Ishikawa (cell line): ENCODE results near the gene C10orf105.

Source experiments
- CEBPB ChIP-seq: IDR thresholded peaks from 2 replicates; pipeline ENCODE4 v1.6.1; 2012
- CREB1 ChIP-seq: IDR thresholded peaks from 2 replicates; pipeline ENCODE4 v1.6.1; 2012; ENCODE audit warnings: low read depth
- EGR1 ChIP-seq: IDR thresholded peaks from 2 replicates; pipeline ENCODE4 v1.6.1; 2012
- EP300 ChIP-seq: IDR thresholded peaks from 2 replicates; pipeline ENCODE4 v1.6.1; 2012; ENCODE audit warnings: borderline replicate concordance
- FOXM1 ChIP-seq: IDR thresholded peaks from 2 replicates; pipeline ENCODE4 v1.6.1; 2012; ENCODE audit warnings: low read depth, borderline replicate concordance
- NFIC ChIP-seq: IDR thresholded peaks from 2 replicates; pipeline ENCODE4 v1.6.1; 2012
- RAD21 ChIP-seq: IDR thresholded peaks from 2 replicates; pipeline ENCODE4 v1.6.1; 2012; ENCODE audit warnings: low read depth
- TAF1 ChIP-seq: IDR thresholded peaks from 2 replicates; pipeline ENCODE4 v1.6.1; 2012; ENCODE audit warnings: low read depth, mild to moderate bottlenecking
- TCF12 ChIP-seq: IDR thresholded peaks from 2 replicates; pipeline ENCODE4 v1.6.1; 2012; ENCODE audit warnings: low read depth
- TEAD4 ChIP-seq: IDR thresholded peaks from 2 replicates; pipeline ENCODE4 v1.6.1; 2012
- USF1 ChIP-seq: IDR thresholded peaks from 2 replicates; pipeline ENCODE4 v1.6.1; 2012
- YY1 ChIP-seq: IDR thresholded peaks from 2 replicates; pipeline ENCODE4 v1.6.1; 2012; ENCODE audit warnings: low read depth
- ZBTB7A ChIP-seq: IDR thresholded peaks from 2 replicates; pipeline ENCODE4 v1.6.1; 2012; ENCODE audit warnings: low read depth
- TF ChIP-seq, protein P1 (sequence below): IDR thresholded peaks from 2 replicates; pipeline ENCODE4 v1.6.1; 2012; ENCODE audit warnings: low read depth, mild to moderate bottlenecking
- TF ChIP-seq, protein P2 (sequence below): IDR thresholded peaks from 2 replicates; pipeline ENCODE4 v1.6.1; 2012

Gene C10orf105

GRCh38 chr10:71747551-71748523 lies 28.3 kb upstream of the C10orf105 start:
- TF ChIP-seq NFIC (no peak), CEBPB (no peak), USF1 (no peak), ZBTB7A (no peak), RAD21 (no peak), TEAD4 (no peak), TCF12 (no peak)
- TF ChIP-seq, protein P1, sequence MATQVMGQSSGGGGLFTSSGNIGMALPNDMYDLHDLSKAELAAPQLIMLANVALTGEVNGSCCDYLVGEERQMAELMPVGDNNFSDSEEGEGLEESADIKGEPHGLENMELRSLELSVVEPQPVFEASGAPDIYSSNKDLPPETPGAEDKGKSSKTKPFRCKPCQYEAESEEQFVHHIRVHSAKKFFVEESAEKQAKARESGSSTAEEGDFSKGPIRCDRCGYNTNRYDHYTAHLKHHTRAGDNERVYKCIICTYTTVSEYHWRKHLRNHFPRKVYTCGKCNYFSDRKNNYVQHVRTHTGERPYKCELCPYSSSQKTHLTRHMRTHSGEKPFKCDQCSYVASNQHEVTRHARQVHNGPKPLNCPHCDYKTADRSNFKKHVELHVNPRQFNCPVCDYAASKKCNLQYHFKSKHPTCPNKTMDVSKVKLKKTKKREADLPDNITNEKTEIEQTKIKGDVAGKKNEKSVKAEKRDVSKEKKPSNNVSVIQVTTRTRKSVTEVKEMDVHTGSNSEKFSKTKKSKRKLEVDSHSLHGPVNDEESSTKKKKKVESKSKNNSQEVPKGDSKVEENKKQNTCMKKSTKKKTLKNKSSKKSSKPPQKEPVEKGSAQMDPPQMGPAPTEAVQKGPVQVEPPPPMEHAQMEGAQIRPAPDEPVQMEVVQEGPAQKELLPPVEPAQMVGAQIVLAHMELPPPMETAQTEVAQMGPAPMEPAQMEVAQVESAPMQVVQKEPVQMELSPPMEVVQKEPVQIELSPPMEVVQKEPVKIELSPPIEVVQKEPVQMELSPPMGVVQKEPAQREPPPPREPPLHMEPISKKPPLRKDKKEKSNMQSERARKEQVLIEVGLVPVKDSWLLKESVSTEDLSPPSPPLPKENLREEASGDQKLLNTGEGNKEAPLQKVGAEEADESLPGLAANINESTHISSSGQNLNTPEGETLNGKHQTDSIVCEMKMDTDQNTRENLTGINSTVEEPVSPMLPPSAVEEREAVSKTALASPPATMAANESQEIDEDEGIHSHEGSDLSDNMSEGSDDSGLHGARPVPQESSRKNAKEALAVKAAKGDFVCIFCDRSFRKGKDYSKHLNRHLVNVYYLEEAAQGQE: no peak
- TF ChIP-seq, protein P2, sequence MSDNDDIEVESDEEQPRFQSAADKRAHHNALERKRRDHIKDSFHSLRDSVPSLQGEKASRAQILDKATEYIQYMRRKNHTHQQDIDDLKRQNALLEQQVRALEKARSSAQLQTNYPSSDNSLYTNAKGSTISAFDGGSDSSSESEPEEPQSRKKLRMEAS: no peak

GRCh38 chr10:71747039-71747531 lies 27.5 kb upstream of the C10orf105 start:
- TF ChIP-seq YY1 (no peak), CREB1 (no peak), FOXM1 (no peak), TAF1 (no peak), RAD21 (no peak), USF1 (no peak), EGR1 (no peak), EP300 (no peak), ZBTB7A (no peak), NFIC (no peak), CEBPB (no peak)
- TF ChIP-seq, protein P1: no peak
- TF ChIP-seq, protein P2: no peak

- no peak for TF ChIP-seq TEAD4
- no peak for TF ChIP-seq TCF12
- no peak; the same call in 1 of the 2 replicates for TF ChIP-seq RAD21
- TF ChIP-seq FOXM1: no peak
These were observed 26.9 kb upstream of the C10orf105 start for GRCh38 chr10:71746344-71747037.

GRCh38 chr10:71745664-71746250 lies 26.2 kb upstream of the C10orf105 start:
- TF ChIP-seq EGR1 (no peak), YY1 (no peak), CEBPB (no peak), RAD21 (no peak), TCF12 (no peak), USF1 (no peak), TAF1 (no peak), NFIC (no peak), EP300 (no peak), ZBTB7A (no peak), CREB1 (no peak), FOXM1 (no peak), TEAD4 (no peak)
- TF ChIP-seq, protein P2: no peak
- TF ChIP-seq, protein P1: no peak
